Hematopoietic multipotent progenitor cell (in vitro differentiated cells): ENCODE results near the gene BRINP1. TPM values are rescaled to one million over a fixed set of nuclear protein-coding genes. Genes with fewer than 3 reads are reported as not detected.

Experiments used
- DNase-seq, 3 donors: peaks; one replicate each; pipeline ENCODE4 v3.0.0-alpha.2; 2011 to 2015; ENCODE audit warnings: low read depth in 2 of 3, low spot score in 2 of 3
- total RNA-seq: library from RNA; depleted of rRNA; stranded (reverse); fragments of >200 nt; gene quantifications from one replicate; pipeline ENCODE4 v1.2.3, GENCODE V29; 2012

Gene BRINP1
- not detected for total RNA-seq

GRCh38 chr9:119368681-119369581, at the start of gene BRINP1:
BRINP1 (minus strand) TSS chr9:119369435; CDS start chr9:119313355, 56,080 bp downstream.
- peak in 1 of 3 donors; percentile 4 for DNase-seq

GRCh38 chr9:119418721-119419120, 49.5 kb upstream of the BRINP1 start:
- DNase-seq = no peak

DNA sequence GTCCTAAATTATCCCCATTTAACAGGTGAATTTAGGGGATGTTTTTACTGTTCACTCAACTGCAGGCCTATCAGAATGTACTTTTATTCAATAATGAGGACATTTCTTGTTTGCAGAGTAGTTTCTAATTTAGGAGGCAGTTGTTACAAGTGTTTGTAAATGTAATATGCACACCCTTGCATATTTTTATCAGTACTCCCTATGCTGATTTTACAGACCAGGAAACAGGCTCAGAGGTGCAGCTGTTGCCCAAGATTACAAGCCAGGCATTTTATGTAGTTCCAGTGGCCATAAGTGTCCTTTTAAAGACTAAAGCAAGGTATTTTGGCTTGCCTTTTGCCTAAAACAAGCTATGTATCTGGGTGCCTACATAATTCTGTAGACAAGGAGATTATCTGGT, 47.6 kb upstream of the BRINP1 start:
- DNase-seq = no peak

GRCh38 chr9:119412399-119412798, 43.2 kb upstream of the BRINP1 start:
- no peak for DNase-seq

- DNase-seq = no peak
Observed at GRCh38 chr9:119409552-119409951, 40.3 kb upstream of the BRINP1 start.

GRCh38 chr9:119400606-119401005, 31.4 kb upstream of the BRINP1 start:
- no peak for DNase-seq

GRCh38 chr9:119398350-119398749, 29.1 kb upstream of the BRINP1 start:
- DNase-seq = no peak

GRCh38 chr9:119391878-119392277, 22.6 kb upstream of the BRINP1 start:
- no peak for DNase-seq

DNA sequence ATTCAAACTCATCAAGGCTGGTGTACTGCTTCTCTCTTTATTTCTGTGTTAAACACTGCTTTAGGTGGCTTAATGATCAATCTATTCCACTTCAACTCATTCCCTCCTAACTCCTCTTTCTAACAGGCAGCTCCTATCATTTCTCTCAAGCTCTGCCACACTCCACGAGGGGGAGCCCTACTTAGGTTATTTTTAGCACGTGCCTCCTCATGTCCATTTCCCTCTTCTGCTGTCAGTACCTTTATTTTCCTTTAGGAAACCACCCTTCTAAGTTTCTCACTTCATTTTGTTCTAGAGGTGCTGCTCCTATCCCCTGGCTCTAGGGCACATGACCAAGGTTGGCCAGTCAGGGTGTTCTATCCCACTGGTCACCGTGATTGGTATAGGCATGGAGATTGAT, 6.7 kb upstream of the BRINP1 start:
- peak in 2 of 3 donors; percentile 4 to 26 for DNase-seq

GRCh38 chr9:119372951-119373350, 3.7 kb upstream of the BRINP1 start:
- no peak for DNase-seq

GRCh38 chr9:119370816-119371215, 1.6 kb upstream of the BRINP1 start:
- DNase-seq = peak in 2 of 3 donors; percentile 9 to 37

GRCh38 chr9:119369680-119370366, 588 bp upstream of the BRINP1 start:
- DNase-seq = no peak

DNA sequence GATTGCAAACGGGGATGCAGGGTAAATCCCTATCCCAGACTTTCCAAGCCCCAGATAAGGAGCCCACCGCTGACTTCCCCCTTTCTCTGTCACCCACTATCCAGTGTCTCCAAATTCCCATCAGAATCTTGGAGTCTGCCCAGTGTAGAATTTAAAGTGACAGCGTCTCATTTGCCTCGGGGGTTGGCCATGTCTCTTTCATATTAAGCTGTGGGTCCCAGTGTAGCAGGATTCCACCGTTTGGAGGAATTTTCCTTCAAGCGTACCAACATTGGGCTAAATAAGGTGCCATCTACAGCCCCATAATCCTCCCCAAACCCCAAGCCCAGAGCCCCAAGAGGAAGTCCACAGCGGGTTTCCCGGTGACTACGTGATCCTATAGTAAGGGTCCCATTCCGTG, 1.1 kb downstream of the BRINP1 start:
- no peak for DNase-seq

- DNase-seq = no peak
Observed at GRCh38 chr9:119367683-119368075, 1.6 kb downstream of the BRINP1 start.

GRCh38 chr9:119366909-119367682, 2.1 kb downstream of the BRINP1 start:
- DNase-seq = no peak

GRCh38 chr9:119365291-119366027, 3.8 kb downstream of the BRINP1 start:
- peak in 2 of 3 donors; percentile 26 to 54 for DNase-seq

DNA sequence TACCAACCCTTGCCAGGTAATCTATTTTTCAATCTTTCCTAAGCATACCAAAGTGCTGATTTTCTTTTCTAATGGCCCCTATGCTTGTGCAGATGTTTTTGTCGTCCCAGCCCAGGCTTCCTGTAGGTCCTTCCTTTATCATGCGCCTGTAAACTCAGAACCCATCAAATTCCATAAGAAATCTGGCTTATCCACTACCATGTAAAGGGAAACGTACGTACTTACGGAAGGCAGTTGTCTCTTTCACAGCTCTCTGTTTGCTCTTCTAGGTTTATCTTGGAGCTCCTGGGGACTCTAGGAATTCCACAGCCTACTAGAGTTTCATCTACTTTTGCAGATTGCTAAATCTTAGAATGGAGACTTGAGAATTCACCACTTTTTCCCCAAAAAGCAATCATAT, 9.0 kb downstream of the BRINP1 start:
- DNase-seq = no peak

DNA sequence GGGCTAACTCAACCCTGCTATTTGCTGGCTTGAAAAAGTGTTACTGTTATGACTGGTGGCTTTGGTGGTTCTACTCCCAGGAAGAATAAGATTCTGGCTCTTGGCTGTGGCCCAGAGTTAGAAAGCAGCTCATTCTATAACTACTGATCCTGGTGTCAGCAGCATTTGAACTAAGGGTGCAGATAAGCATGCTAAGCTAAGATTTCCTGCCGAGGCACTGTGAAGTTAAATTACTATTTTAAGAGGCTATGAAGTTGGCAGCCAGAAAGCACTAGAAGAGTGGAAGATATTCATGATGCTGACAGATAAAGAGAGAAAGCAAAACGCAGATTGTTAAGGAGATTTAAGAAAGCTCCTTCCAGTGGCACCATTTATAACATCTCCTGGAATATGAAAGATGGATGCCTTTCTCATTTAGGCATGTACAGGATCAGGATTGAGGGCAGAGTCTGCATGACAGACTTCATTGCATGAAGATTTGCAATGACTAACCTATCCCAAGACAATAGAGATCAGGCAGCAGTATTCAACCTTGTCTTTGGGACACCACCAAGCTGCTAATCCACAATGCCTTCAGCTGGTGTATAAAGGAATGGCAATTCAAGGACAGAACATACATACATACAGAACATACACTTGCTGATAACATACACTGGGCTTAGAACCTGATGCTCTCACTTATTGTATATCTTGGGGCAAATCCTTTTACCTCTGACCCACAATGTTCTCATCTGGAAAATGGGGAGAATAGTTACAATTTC, 11.7 kb downstream of the BRINP1 start:
- DNase-seq = no peak

- no peak for DNase-seq
Observed at GRCh38 chr9:119349351-119349825, 19.8 kb downstream of the BRINP1 start.
